ENCODE data around the gene CDR2.

DNA sequence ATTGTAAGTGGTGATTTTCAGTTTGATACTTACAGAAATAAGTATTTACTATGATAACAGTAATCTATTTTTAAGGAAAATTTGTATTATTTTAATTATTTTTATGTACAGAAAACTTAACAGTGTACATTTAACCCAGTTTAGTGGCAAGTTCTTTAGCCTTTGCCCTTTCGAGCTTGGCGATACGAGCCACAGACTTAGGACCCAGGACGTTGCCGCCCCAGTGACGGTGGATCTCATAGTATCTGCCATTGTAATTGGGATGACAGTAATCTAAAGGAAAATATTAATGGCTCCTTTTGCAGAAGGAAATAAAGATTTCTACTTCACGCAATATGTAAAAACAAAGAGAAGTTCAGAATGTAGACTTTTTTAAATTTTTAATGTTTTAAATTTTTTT is 5.2 kb upstream of the CDR2 start:
- TF ChIP-seq, protein P1, sequence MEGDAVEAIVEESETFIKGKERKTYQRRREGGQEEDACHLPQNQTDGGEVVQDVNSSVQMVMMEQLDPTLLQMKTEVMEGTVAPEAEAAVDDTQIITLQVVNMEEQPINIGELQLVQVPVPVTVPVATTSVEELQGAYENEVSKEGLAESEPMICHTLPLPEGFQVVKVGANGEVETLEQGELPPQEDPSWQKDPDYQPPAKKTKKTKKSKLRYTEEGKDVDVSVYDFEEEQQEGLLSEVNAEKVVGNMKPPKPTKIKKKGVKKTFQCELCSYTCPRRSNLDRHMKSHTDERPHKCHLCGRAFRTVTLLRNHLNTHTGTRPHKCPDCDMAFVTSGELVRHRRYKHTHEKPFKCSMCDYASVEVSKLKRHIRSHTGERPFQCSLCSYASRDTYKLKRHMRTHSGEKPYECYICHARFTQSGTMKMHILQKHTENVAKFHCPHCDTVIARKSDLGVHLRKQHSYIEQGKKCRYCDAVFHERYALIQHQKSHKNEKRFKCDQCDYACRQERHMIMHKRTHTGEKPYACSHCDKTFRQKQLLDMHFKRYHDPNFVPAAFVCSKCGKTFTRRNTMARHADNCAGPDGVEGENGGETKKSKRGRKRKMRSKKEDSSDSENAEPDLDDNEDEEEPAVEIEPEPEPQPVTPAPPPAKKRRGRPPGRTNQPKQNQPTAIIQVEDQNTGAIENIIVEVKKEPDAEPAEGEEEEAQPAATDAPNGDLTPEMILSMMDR (conservative IDR thresholded peaks at IDR 0.05; ENCODE audit: low read depth, low read length), result no peak
- no peak for TF ChIP-seq EZH2 (IDR thresholded peaks at IDR 0.05; ENCODE audit: low read length, unreplicated experiment)
- no peak for TF ChIP-seq EZH2phosphoT487 (IDR thresholded peaks at IDR 0.05; ENCODE audit: borderline replicate concordance, low read length)
